ENCODE measurements around the gene FHIT.

Gene FHIT

GRCh38 chr3:60094392-60094947 lies 1156.8 kb downstream of the FHIT start:
- TF ChIP-seq CTCF (IDR thresholded peaks at IDR 0.05; ENCODE audit: low read depth, low read length, poor library complexity, severe bottlenecking) (no peak), EZH2phosphoT487 (IDR thresholded peaks at IDR 0.05; ENCODE audit: borderline replicate concordance, low read length) (no peak)
- peaks cover 8% of the 10 kb centered on the region; the same call in 1 of the 2 replicates for H3K9me3 ChIP-seq (ENCODE audit: control insufficient read depth, insufficient read depth, low read length)
- no peaks in the 10 kb centered on the region for H3K9me2 ChIP-seq (replicated peaks; ENCODE audit: control insufficient read depth, low read length)
- H4K20me1 ChIP-seq (ENCODE audit: control insufficient read depth, insufficient read depth, low read depth, low read length), result no peaks in the 10 kb centered on the region
- H3K79me2 ChIP-seq (ENCODE audit: control insufficient read depth, low read length), result no peaks in the 10 kb centered on the region
- no peaks in the 10 kb centered on the region for H3K27me3 ChIP-seq (ENCODE audit: control insufficient read depth, low read length)
- H3K27ac ChIP-seq (ENCODE audit: low read depth, low read length), result no peak overlapping the region
- peak overlapping the region; percentile 25; the same call in 1 of the 2 replicates for H3K4me2 ChIP-seq (ENCODE audit: low read length)
- peaks cover 13% of the 10 kb centered on the region for H3K4me1 ChIP-seq (ENCODE audit: control insufficient read depth, low read length)
- H3K4me3 ChIP-seq (ENCODE audit: low read length), result no peak overlapping the region
- H3F3A ChIP-seq (ENCODE audit: control insufficient read depth, insufficient read depth), result no peaks in the 10 kb centered on the region
- no peaks in the 10 kb centered on the region for H3K36me3 ChIP-seq (ENCODE audit: control insufficient read depth, low read length)

GRCh38 chr3:60090548-60090947 lies 1160.7 kb downstream of the FHIT start:
- no peak overlapping the region for H3K4me2 ChIP-seq (ENCODE audit: low read length)
- H3K9me3 ChIP-seq (ENCODE audit: control insufficient read depth, insufficient read depth, low read length), result peaks cover 6% of the 10 kb centered on the region; the same call in 1 of the 2 replicates
- H3K79me2 ChIP-seq (ENCODE audit: control insufficient read depth, low read length), result no peaks in the 10 kb centered on the region
- H3F3A ChIP-seq (ENCODE audit: control insufficient read depth, insufficient read depth), result no peaks in the 10 kb centered on the region
- no peaks in the 10 kb centered on the region for H3K36me3 ChIP-seq (ENCODE audit: control insufficient read depth, low read length)
- H4K20me1 ChIP-seq (ENCODE audit: control insufficient read depth, insufficient read depth, low read depth, low read length), result no peaks in the 10 kb centered on the region
- no peak overlapping the region for H3K4me3 ChIP-seq (ENCODE audit: low read length)
- H3K9me2 ChIP-seq (replicated peaks; ENCODE audit: control insufficient read depth, low read length), result no peaks in the 10 kb centered on the region
- no peak for TF ChIP-seq EZH2phosphoT487 (IDR thresholded peaks at IDR 0.05; ENCODE audit: borderline replicate concordance, low read length)
- TF ChIP-seq CTCF (IDR thresholded peaks at IDR 0.05; ENCODE audit: low read depth, low read length, poor library complexity, severe bottlenecking), result no peak
- no peaks in the 10 kb centered on the region for H3K27me3 ChIP-seq (ENCODE audit: control insufficient read depth, low read length)
- H3K4me1 ChIP-seq (ENCODE audit: control insufficient read depth, low read length), result peaks cover 12% of the 10 kb centered on the region
- H3K27ac ChIP-seq (ENCODE audit: low read depth, low read length), result no peak overlapping the region

GRCh38 chr3:60086811-60087210 lies 1164.4 kb downstream of the FHIT start:
- no peaks in the 10 kb centered on the region for H4K20me1 ChIP-seq (ENCODE audit: control insufficient read depth, insufficient read depth, low read depth, low read length)
- no peak overlapping the region for H3K4me3 ChIP-seq (ENCODE audit: low read length)
- H3F3A ChIP-seq (ENCODE audit: control insufficient read depth, insufficient read depth), result no peaks in the 10 kb centered on the region; the same call in 1 of the 2 replicates
- TF ChIP-seq EZH2phosphoT487 (IDR thresholded peaks at IDR 0.05; ENCODE audit: borderline replicate concordance, low read length), result no peak
- no peak for TF ChIP-seq CTCF (IDR thresholded peaks at IDR 0.05; ENCODE audit: low read depth, low read length, poor library complexity, severe bottlenecking)
- no peak overlapping the region for H3K27ac ChIP-seq (ENCODE audit: low read depth, low read length)
- peaks cover 16% of the 10 kb centered on the region for H3K9me3 ChIP-seq (ENCODE audit: control insufficient read depth, insufficient read depth, low read length)
- no peaks in the 10 kb centered on the region for H3K27me3 ChIP-seq (ENCODE audit: control insufficient read depth, low read length)
- peaks cover 11% of the 10 kb centered on the region for H3K36me3 ChIP-seq (ENCODE audit: control insufficient read depth, low read length)
- no peaks in the 10 kb centered on the region for H3K79me2 ChIP-seq (ENCODE audit: control insufficient read depth, low read length)
- peaks cover 10% of the 10 kb centered on the region for H3K4me1 ChIP-seq (ENCODE audit: control insufficient read depth, low read length)
- H3K9me2 ChIP-seq (replicated peaks; ENCODE audit: control insufficient read depth, low read length), result no peaks in the 10 kb centered on the region
- H3K4me2 ChIP-seq (ENCODE audit: low read length), result no peak overlapping the region
